Stimulated activated CD4-positive, alpha-beta T cell treated with anti-CD3 and anti-CD28 coated beads, Interleukin-12 subunit alpha, Interleukin-12 subunit beta, amount 100 ng/mL, for 24 hours (primary cell): ENCODE data around the gene HEXD.

Experiments used
- DNase-seq, 2 experiments: peaks; one replicate each; pipeline ENCODE4 v3.0.0-alpha.2; 2020; ENCODE audit warnings: low read depth in 2 of 2

HEXD gene

GRCh38 chr17:82489851-82490511 lies 71.8 kb downstream of the HEXD start:
- no peak for DNase-seq

- DNase-seq, result no peak
Measured at GRCh38 chr17:82490512-82491195, 72.5 kb downstream of the HEXD start.

GRCh38 chr17:82491196-82491530 lies 73.0 kb downstream of the HEXD start:
- no peak for DNase-seq

GRCh38 chr17:82491533-82491932 lies 73.4 kb downstream of the HEXD start:
- DNase-seq, result no peak
